ENCODE results near the gene TLCD3A. TPM values are rescaled to one million over a fixed set of nuclear protein-coding genes. Genes with fewer than 3 reads are reported as not detected.

TLCD3A gene
- total and polyA plus RNA-seq, 2 donors (not counting 1 experiment from before 2014, with no cell fraction given): 2.0 to 2.4 TPM

GRCh38 chr17:721540-721937 is 10.9 kb upstream of the TLCD3A start:
- Histone ChIP-seq H3K4me2 (replicated peaks; ENCODE audit: low read depth, low read length, poor library complexity, severe bottlenecking) (no peak overlapping the region), H3K9me3 (ENCODE audit: control extremely low read depth in 1 of 3, control insufficient read depth in 2 of 3, insufficient read depth in 1 of 3, low read length in 2 of 3) (peaks cover 0 to 3% (median 0%) of the 10 kb centered on the region in 3 donors), H3K4me1 (ENCODE audit: control insufficient read depth in 2 of 2, insufficient read depth in 2 of 2, low read length in 2 of 2) (no peaks in the 10 kb centered on the region), H3K27me3 (replicated peaks in 1 of 4; ENCODE audit: control extremely low read depth in 1 of 4, control insufficient read depth in 3 of 4, insufficient read depth in 4 of 4, low read length in 3 of 4) (peaks cover 0 to 3% (median 0%) of the 10 kb centered on the region in 4 experiments), H3K27ac (ENCODE audit: low read length in 2 of 2) (no peak overlapping the region), H3K79me2 (ENCODE audit: control insufficient read depth, insufficient read depth, low read length) (no peaks in the 10 kb centered on the region), H3K36me3 (replicated peaks in 1 of 2; ENCODE audit: control extremely low read depth in 1 of 2, control insufficient read depth in 1 of 2, extremely low read depth in 1 of 2, insufficient read depth in 2 of 2, low read length in 1 of 2) (no peaks in the 10 kb centered on the region), H3K9ac (ENCODE audit: low read length) (no peak overlapping the region), H4K20me1 (ENCODE audit: control insufficient read depth, insufficient read depth, low read length, poor library complexity, severe bottlenecking) (no peaks in the 10 kb centered on the region), H3K4me3 (ENCODE audit: control extremely low read depth in 1 of 5, extremely low read depth in 1 of 5, insufficient read depth in 1 of 5, low read depth in 2 of 5, low read length in 4 of 5) (no peak overlapping the region), H2AFZ (ENCODE audit: insufficient read depth, low read depth, low read length, poor library complexity, severe bottlenecking) (no peak overlapping the region)
- Mint-ChIP-seq H3K4me3 (no peak overlapping the region), H3K4me1 (peaks cover 3% of the 10 kb centered on the region), H3K27me3 (no peaks in the 10 kb centered on the region), H3K9me3 (ENCODE audit: insufficient read depth) (no peaks in the 10 kb centered on the region), H3K27ac (no peak overlapping the region)
- CTCF ChIA-PET: interaction anchor here (1.0 kb wide), 2 partner anchors 21 to 309 kb away, joined by 3 read pairs; no protein-coding TSS in a partner anchor
- ATAC-seq (ENCODE audit: low read depth) (no peak), DNase-seq (no peak)
- TF ChIP-seq EZH2 (IDR thresholded peaks at IDR 0.05; ENCODE audit: borderline replicate concordance, insufficient read depth, low read depth, low read length, poor library complexity, severe bottlenecking) (no peak), CTCF (IDR thresholded peaks at IDR 0.05) (no peak)
- POLR2A ChIA-PET: no interaction called here
- WGBS (ENCODE audit: insufficient coverage): 76% methylated on average over 4 of the region's 5 CpGs
- intact Hi-C loops (cut with micrococcal nuclease): no loop called here

GRCh38 chr17:725084-725483 is 7.3 kb upstream of the TLCD3A start:
- DNase-seq (no peak), ATAC-seq (ENCODE audit: low read depth) (no peak)
- Histone ChIP-seq H3K79me2 (ENCODE audit: control insufficient read depth, insufficient read depth, low read length) (no peaks in the 10 kb centered on the region), H3K27me3 (replicated peaks in 1 of 4; ENCODE audit: control extremely low read depth in 1 of 4, control insufficient read depth in 3 of 4, insufficient read depth in 4 of 4, low read length in 3 of 4) (peaks cover 0 to 7% (median 0%) of the 10 kb centered on the region in 4 experiments), H3K36me3 (replicated peaks in 1 of 2; ENCODE audit: control extremely low read depth in 1 of 2, control insufficient read depth in 1 of 2, extremely low read depth in 1 of 2, insufficient read depth in 2 of 2, low read length in 1 of 2) (no peaks in the 10 kb centered on the region), H3K27ac (ENCODE audit: low read length in 2 of 2) (no peak overlapping the region), H3K9ac (ENCODE audit: low read length) (no peak overlapping the region), H3K4me3 (ENCODE audit: control extremely low read depth in 1 of 5, extremely low read depth in 1 of 5, insufficient read depth in 1 of 5, low read depth in 2 of 5, low read length in 4 of 5) (no peak overlapping the region), H2AFZ (ENCODE audit: insufficient read depth, low read depth, low read length, poor library complexity, severe bottlenecking) (no peak overlapping the region), H3K4me2 (replicated peaks; ENCODE audit: low read depth, low read length, poor library complexity, severe bottlenecking) (no peak overlapping the region), H4K20me1 (ENCODE audit: control insufficient read depth, insufficient read depth, low read length, poor library complexity, severe bottlenecking) (no peaks in the 10 kb centered on the region), H3K9me3 (ENCODE audit: control extremely low read depth in 1 of 3, control insufficient read depth in 2 of 3, insufficient read depth in 1 of 3, low read length in 2 of 3) (peaks cover 0 to 3% (median 0%) of the 10 kb centered on the region in 3 donors), H3K4me1 (ENCODE audit: control insufficient read depth in 2 of 2, insufficient read depth in 2 of 2, low read length in 2 of 2) (no peaks in the 10 kb centered on the region)
- H3K27me3 Mint-ChIP-seq: no peaks in the 10 kb centered on the region
- no peaks in the 10 kb centered on the region for H3K9me3 Mint-ChIP-seq (ENCODE audit: insufficient read depth)
- H3K4me3 Mint-ChIP-seq: no peak overlapping the region
- TF ChIP-seq EZH2 (IDR thresholded peaks at IDR 0.05; ENCODE audit: borderline replicate concordance, insufficient read depth, low read depth, low read length, poor library complexity, severe bottlenecking): no peak
- TF ChIP-seq CTCF (IDR thresholded peaks at IDR 0.05): no peak
- no CpG with 5 or more reads among the region's 14 CpGs for WGBS (ENCODE audit: insufficient coverage)
- ChIA-PET CTCF (no interaction called here), POLR2A (no interaction called here)
- intact Hi-C loops (cut with micrococcal nuclease): no loop called here
- H3K4me1 Mint-ChIP-seq: no peaks in the 10 kb centered on the region
- H3K27ac Mint-ChIP-seq: no peak overlapping the region

All from B cell (primary cell).